HepG2 (cell line): ENCODE measurements around the gene NAA25. TPM values are rescaled to one million over a fixed set of nuclear protein-coding genes. Genes with fewer than 3 reads are reported as not detected.

ENCODE experiments used
- ARID2 ChIP-seq: sonication (generic); formaldehyde crosslinking; IDR thresholded peaks from 2 replicates; pipeline ENCODE4 v1.8.1; 2022; ENCODE audit warnings: mild to moderate bottlenecking, missing genetic modification reagents, borderline replicate concordance
- ASH2L ChIP-seq: fragments of 300-600, 200-600 bp; sonication (generic); IDR thresholded peaks from 2 replicates; pipeline ENCODE4 v1.7.0; 2017; ENCODE audit warnings: low read depth, mild to moderate bottlenecking, moderate library complexity, mixed read lengths, low read length; ENCODE audit not compliant: insufficient read length
- GZF1 ChIP-seq: sonication (generic); formaldehyde crosslinking; IDR thresholded peaks from 2 replicates; pipeline ENCODE4 v1.5.1; 2020; ENCODE audit warnings: mild to moderate bottlenecking, missing genetic modification reagents
- HMG20A ChIP-seq: IDR thresholded peaks from 2 replicates; pipeline ENCODE4 v1.6.1; 2016; ENCODE audit warnings: borderline replicate concordance
- HOXA7 ChIP-seq: sonication (generic); formaldehyde crosslinking; IDR thresholded peaks from 2 replicates; pipeline ENCODE4 v1.8.1; 2022; ENCODE audit warnings: mild to moderate bottlenecking, missing genetic modification reagents, moderate library complexity
- IRF2 ChIP-seq: IDR thresholded peaks from 2 replicates; pipeline ENCODE4 v1.6.1; 2018; ENCODE audit warnings: missing genetic modification reagents, missing compliant biosample characterization
- MTA3 ChIP-seq: sonication (generic); formaldehyde crosslinking; IDR thresholded peaks from 2 replicates; pipeline ENCODE4 v1.4.0; 2020; ENCODE audit warnings: missing genetic modification reagents
- MZF1 ChIP-seq: sonication (generic); formaldehyde crosslinking; IDR thresholded peaks from 2 replicates; pipeline ENCODE4 v1.8.1; 2023; ENCODE audit warnings: mild to moderate bottlenecking, missing genetic modification reagents, borderline replicate concordance
- PHF21A ChIP-seq: sonication (generic); formaldehyde crosslinking; IDR thresholded peaks from 2 replicates; pipeline ENCODE4 v1.5.0; 2020; ENCODE audit warnings: mild to moderate bottlenecking, missing genetic modification reagents
- SMAD9 ChIP-seq: sonication (generic); formaldehyde crosslinking; IDR thresholded peaks from 2 replicates; pipeline ENCODE4 v1.5.1; 2020; ENCODE audit warnings: mild to moderate bottlenecking, missing genetic modification reagents
- YY1 ChIP-seq: IDR thresholded peaks from 2 replicates; pipeline ENCODE4 v1.6.1; 2011; ENCODE audit warnings: low read length, low read depth, moderate library complexity, mild to moderate bottlenecking; ENCODE audit not compliant: insufficient read depth, insufficient replicate concordance
- ZNF124 ChIP-seq: sonication (generic); formaldehyde crosslinking; IDR thresholded peaks from 2 replicates; pipeline ENCODE4 v1.4.0; 2020; ENCODE audit warnings: missing genetic modification reagents
- ZNF333 ChIP-seq: sonication (generic); formaldehyde crosslinking; IDR thresholded peaks from 2 replicates; pipeline ENCODE4 v1.4.0; 2020; ENCODE audit warnings: mild to moderate bottlenecking, missing genetic modification reagents, borderline replicate concordance
- ZNF441 ChIP-seq: sonication (generic); formaldehyde crosslinking; IDR thresholded peaks from 2 replicates; pipeline ENCODE4 v1.7.0; 2021; ENCODE audit warnings: missing genetic modification reagents, borderline replicate concordance
- ZNF841 ChIP-seq: sonication (generic); formaldehyde crosslinking; IDR thresholded peaks from 2 replicates; pipeline ENCODE4 v1.8.1; 2023; ENCODE audit warnings: missing genetic modification reagents, borderline replicate concordance
- polyA plus RNA-seq, 8 experiments: library from polyadenylated mRNA; depleted of rRNA in 3 of 8; stranded (reverse) in 7 of 8; unstranded in 1 of 8; fragments of >200 nt; fragmentation: Illumina TruSeq in 4 of 8; extraction: Trizol in 4 of 8; gene quantifications; 2 replicates each; pipeline versions ENCODE4 v1.2.1 to v1.2.3, GENCODE V29; 2011 to 2016; ENCODE audit warnings: low read depth in 4 of 8, missing spikeins in 1 of 8, mixed read lengths in 1 of 8; ENCODE audit not compliant: insufficient read depth in 1 of 8
- total RNA-seq, 5 experiments: library from RNA; depleted of rRNA; stranded (reverse); fragments of >200 nt; fragmentation: Illumina TruSeq; extraction: Trizol; gene quantifications; 2 replicates each; pipeline ENCODE4 v1.2.3, GENCODE V29; 2016; ENCODE audit warnings: low read depth in 1 of 5
- TF ChIP-seq, protein P1 (sequence below): sonication (generic); formaldehyde crosslinking; IDR thresholded peaks from 2 replicates; pipeline ENCODE4 v1.5.0; 2020; ENCODE audit warnings: mild to moderate bottlenecking, low read depth, missing genetic modification reagents, borderline replicate concordance
- TF ChIP-seq, protein P2 (sequence below): sonication (generic); formaldehyde crosslinking; IDR thresholded peaks from 2 replicates; pipeline ENCODE4 v1.5.0; 2020; ENCODE audit warnings: mild to moderate bottlenecking, missing genetic modification reagents
- TF ChIP-seq, protein P3 (sequence below): sonication (generic); formaldehyde crosslinking; IDR thresholded peaks from 2 replicates; pipeline ENCODE4 v1.5.0; 2020; ENCODE audit warnings: mild to moderate bottlenecking, missing genetic modification reagents
- TF ChIP-seq, protein P4 (sequence below): sonication (generic); formaldehyde crosslinking; IDR thresholded peaks from 2 replicates; pipeline ENCODE4 v1.4.0; 2020; ENCODE audit warnings: mild to moderate bottlenecking, missing genetic modification reagents
- TF ChIP-seq, protein P5 (sequence below): sonication (generic); formaldehyde crosslinking; IDR thresholded peaks from 2 replicates; pipeline ENCODE4 v1.4.0; 2020; ENCODE audit warnings: mild to moderate bottlenecking, low read depth, missing genetic modification reagents

The NAA25 gene
- total and polyA plus RNA-seq, 2 of the 13 experiments (the other 11 are each of a cell fraction or from before 2014, with no cell fraction given), result 11.4 to 32.0 TPM

DNA sequence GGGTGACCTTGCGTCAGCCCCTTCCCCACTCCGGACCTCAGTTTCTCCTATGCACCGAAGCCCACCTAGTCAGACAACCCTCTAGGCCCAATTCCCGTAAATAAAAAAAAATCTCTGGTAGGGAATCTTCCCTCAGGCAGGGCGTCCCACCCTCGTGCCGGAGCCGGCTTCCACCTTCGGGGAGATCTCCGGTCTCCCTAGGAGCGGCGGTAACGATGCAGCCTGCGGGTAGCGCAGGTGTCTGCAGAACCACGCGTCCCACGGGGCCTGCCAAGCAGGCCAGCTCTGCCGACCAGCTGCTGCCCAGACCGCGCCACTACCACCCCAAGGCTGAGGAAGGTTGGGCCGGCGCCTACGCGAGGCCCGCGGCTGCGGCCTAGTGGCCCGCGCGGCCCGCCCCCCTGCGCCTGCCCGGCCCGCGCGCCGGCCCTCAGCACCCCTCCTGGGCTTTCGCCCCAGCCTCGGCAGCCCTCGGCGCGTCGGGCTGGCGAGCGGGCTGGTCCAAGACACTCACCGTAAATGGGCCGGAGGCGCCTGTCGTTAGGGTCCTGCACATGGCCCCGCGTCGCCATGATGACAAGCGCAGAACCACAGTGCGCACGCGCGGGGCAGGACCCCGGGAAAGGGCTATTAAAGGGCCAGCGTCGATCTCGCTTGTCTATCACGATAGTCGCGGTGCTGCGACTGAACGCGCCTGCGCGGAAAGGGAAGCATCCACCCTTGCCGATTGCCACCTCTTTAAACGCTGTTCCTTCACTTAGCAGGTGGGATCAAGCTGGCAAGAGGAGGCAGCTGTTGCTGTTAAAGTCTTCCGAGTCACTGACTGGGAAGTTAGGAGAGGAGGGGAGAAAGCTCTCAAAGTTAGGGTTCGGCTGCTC, at the start of gene NAA25 (continued):
- TF ChIP-seq MTA3 (CRISPR knock-in tag), result no peak
- 0 out of 2 replicates have a peak, but pooled peaks have one; percentile 7 for TF ChIP-seq ZNF333 (CRISPR knock-in tag)
- TF ChIP-seq, protein P1, sequence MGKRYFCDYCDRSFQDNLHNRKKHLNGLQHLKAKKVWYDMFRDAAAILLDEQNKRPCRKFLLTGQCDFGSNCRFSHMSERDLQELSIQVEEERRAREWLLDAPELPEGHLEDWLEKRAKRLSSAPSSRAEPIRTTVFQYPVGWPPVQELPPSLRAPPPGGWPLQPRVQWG (CRISPR knock-in tag), result no peak
- TF ChIP-seq ZNF841 (CRISPR knock-in tag), result 0 out of 2 replicates have a peak, but pooled peaks have one; percentile 77
- TF ChIP-seq ARID2 (CRISPR knock-in tag), result no peak; the same call in 1 of the 2 replicates
- no peak for TF ChIP-seq MZF1 (CRISPR knock-in tag)
- TF ChIP-seq HOXA7 (CRISPR knock-in tag), result no peak
- TF ChIP-seq, protein P2, sequence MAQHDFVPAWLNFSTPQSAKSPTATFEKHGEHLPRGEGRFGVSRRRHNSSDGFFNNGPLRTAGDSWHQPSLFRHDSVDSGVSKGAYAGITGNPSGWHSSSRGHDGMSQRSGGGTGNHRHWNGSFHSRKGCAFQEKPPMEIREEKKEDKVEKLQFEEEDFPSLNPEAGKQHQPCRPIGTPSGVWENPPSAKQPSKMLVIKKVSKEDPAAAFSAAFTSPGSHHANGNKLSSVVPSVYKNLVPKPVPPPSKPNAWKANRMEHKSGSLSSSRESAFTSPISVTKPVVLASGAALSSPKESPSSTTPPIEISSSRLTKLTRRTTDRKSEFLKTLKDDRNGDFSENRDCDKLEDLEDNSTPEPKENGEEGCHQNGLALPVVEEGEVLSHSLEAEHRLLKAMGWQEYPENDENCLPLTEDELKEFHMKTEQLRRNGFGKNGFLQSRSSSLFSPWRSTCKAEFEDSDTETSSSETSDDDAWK (CRISPR knock-in tag), result no peak
- peak; percentile 93 for TF ChIP-seq YY1
- TF ChIP-seq PHF21A (CRISPR knock-in tag), result no peak
- TF ChIP-seq, protein P3, sequence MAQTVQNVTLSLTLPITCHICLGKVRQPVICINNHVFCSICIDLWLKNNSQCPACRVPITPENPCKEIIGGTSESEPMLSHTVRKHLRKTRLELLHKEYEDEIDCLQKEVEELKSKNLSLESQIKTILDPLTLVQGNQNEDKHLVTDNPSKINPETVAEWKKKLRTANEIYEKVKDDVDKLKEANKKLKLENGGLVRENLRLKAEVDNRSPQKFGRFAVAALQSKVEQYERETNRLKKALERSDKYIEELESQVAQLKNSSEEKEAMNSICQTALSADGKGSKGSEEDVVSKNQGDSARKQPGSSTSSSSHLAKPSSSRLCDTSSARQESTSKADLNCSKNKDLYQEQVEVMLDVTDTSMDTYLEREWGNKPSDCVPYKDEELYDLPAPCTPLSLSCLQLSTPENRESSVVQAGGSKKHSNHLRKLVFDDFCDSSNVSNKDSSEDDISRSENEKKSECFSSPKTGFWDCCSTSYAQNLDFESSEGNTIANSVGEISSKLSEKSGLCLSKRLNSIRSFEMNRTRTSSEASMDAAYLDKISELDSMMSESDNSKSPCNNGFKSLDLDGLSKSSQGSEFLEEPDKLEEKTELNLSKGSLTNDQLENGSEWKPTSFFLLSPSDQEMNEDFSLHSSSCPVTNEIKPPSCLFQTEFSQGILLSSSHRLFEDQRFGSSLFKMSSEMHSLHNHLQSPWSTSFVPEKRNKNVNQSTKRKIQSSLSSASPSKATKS (CRISPR knock-in tag), result no peak
- TF ChIP-seq, protein P4, sequence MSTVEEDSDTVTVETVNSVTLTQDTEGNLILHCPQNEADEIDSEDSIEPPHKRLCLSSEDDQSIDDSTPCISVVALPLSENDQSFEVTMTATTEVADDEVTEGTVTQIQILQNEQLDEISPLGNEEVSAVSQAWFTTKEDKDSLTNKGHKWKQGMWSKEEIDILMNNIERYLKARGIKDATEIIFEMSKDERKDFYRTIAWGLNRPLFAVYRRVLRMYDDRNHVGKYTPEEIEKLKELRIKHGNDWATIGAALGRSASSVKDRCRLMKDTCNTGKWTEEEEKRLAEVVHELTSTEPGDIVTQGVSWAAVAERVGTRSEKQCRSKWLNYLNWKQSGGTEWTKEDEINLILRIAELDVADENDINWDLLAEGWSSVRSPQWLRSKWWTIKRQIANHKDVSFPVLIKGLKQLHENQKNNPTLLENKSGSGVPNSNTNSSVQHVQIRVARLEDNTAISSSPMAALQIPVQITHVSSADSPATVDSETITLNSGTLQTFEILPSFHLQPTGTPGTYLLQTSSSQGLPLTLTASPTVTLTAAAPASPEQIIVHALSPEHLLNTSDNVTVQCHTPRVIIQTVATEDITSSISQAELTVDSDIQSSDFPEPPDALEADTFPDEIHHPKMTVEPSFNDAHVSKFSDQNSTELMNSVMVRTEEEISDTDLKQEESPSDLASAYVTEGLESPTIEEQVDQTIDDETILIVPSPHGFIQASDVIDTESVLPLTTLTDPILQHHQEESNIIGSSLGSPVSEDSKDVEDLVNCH, result no peak
- TF ChIP-seq, protein P5, sequence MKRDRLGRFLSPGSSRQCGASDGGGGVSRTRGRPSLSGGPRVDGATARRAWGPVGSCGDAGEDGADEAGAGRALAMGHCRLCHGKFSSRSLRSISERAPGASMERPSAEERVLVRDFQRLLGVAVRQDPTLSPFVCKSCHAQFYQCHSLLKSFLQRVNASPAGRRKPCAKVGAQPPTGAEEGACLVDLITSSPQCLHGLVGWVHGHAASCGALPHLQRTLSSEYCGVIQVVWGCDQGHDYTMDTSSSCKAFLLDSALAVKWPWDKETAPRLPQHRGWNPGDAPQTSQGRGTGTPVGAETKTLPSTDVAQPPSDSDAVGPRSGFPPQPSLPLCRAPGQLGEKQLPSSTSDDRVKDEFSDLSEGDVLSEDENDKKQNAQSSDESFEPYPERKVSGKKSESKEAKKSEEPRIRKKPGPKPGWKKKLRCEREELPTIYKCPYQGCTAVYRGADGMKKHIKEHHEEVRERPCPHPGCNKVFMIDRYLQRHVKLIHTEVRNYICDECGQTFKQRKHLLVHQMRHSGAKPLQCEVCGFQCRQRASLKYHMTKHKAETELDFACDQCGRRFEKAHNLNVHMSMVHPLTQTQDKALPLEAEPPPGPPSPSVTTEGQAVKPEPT (CRISPR knock-in tag), result 0 out of 2 replicates have a peak, but pooled peaks have one; percentile 54
- TF ChIP-seq HMG20A (CRISPR knock-in tag), result no peak
- no peak for TF ChIP-seq SMAD9 (CRISPR knock-in tag)
- TF ChIP-seq GZF1, result no peak
- TF ChIP-seq IRF2 (CRISPR knock-in tag), result peak; percentile 30
- TF ChIP-seq ASH2L, result peak; percentile 33
- TF ChIP-seq ZNF441 (CRISPR knock-in tag), result no peak
- TF ChIP-seq ZNF124 (CRISPR knock-in tag), result no peak
